Adrenal gland (tissue), 5 donors: Measurements from ENCODE around the gene KLHL11.
"Not testable (repeated sequence)": the region's sequence is repeated elsewhere in the genome, so short reads cannot be mapped to it uniquely, and the experiment has no call there.

Experiments used
- CTCF ChIP-seq, 6 experiments: fragments of 450-650 bp in 4 of 6; fragments of 200-600 bp in 2 of 6; sonication (generic) in 1 of 6; IDR thresholded peaks; 1 replicate in 5 of 6; 2 replicates in 1 of 6; pipeline versions ENCODE4 v1.5.1 to v1.8.0; 2016 to 2021; ENCODE audit warnings: antibody characterized with exemption in 6 of 6, mild to moderate bottlenecking in 2 of 6, moderate library complexity in 1 of 6
- POLR2A ChIP-seq, 2 donors: fragments of 450-650 bp; IDR thresholded peaks; one replicate each; pipeline ENCODE4 v1.6.1; 2017; ENCODE audit warnings: antibody characterized with exemption in 2 of 2, mild to moderate bottlenecking in 2 of 2, moderate library complexity in 1 of 2
- donor health status: DM: no; HTN: no; CAD: no.

DNA sequence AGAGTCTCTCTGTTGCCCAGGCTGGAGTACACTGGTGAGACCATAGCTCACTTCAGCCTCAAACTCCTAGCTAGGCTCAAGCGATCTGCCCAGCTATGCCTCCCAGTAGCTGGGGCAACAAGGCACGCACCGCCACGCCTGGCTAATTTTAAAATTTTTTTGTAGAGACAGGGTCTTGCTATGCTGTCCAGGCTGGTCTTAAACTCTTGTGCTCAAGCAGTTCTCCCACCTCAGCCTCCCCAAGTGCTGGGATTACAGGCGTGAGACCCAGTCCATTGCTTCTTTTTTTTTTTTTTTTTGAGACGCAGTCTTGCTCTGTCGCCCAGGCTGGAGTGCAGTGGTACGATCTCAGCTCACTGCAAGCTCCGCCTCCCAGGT, 9.1 kb upstream of the KLHL11 start:
- TF ChIP-seq CTCF, POLR2A (IDR thresholded peaks at IDR 0.05): not testable (repeated sequence)
